Activated T-cell treated with anti-CD3 and anti-CD28 coated beads for 24 hours (primary cell): ENCODE results near the gene PKIG.

Source experiments
- DNase-seq: peaks from one replicate; pipeline ENCODE4 v3.0.0-alpha.2; 2020; ENCODE audit warnings: low read depth

Gene PKIG

DNA sequence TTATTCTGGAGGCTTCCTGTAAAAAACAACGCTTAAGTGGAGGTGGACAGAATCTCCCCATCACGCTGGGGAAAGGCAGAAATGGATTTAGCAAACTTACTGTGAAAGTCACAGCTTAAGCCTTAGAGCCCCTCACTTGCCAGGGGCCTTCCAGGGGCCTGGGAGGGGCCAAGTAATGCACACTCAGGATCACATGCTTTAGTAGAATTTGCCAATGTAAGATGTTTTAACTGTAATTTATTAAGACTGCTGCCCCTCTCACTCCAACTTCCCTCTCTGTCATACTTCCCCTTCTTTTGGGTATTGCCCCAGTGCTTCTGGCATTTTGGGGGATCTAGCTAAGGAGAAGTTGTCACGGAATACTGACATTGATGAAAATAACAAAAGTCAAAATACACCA lies 81.8 kb downstream of the PKIG start:
- no peak for DNase-seq

DNA sequence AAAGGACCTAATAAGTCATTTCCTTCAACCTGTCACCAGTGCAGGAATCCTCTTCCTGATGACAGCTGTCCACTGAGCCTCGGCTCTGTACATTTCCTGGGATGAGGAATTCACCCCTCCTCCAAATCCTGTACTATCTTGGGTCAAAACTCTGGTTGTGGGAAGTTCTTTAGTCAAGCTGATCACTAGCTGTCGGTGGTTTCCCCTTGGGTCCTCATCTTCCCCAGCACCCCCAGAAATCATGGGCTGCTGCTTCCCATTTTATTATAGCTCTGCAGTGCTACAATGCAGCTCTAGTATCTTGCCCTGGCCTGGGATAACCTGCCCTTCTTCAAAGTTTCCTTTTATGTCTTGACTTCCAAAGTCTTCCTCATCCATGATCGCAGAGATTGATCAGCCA lies 83.7 kb downstream of the PKIG start:
- DNase-seq = no peak
